H1 (cell line): ENCODE measurements around the gene NTPCR.

Source experiments
- ASH2L ChIP-seq: fragments of 200-600, 300-600 bp; sonication (generic); IDR thresholded peaks from one replicate; pipeline ENCODE4 v1.7.1; 2017; ENCODE audit warnings: low read length
- KDM1A ChIP-seq: fragments of 200-600, 300-600 bp; sonication (generic); IDR thresholded peaks from 2 replicates; pipeline ENCODE4 v1.7.1; 2016; ENCODE audit warnings: mild to moderate bottlenecking, low read length, borderline replicate concordance
- TF ChIP-seq, protein P1 (sequence below), 3 experiments: IDR thresholded peaks; 1 replicate in 2 of 3; 2 replicates in 1 of 3; pipeline versions ENCODE4 v1.5.1 to v1.6.1; 2011; ENCODE audit warnings: low read length in 3 of 3, mild to moderate bottlenecking in 3 of 3, inconsistent platforms in 2 of 3, low read depth in 1 of 3, moderate library complexity in 1 of 3; ENCODE audit not compliant: insufficient read depth in 1 of 3; ENCODE audit errors: control extremely low read depth in 1 of 3
- TF ChIP-seq, protein P2 (sequence below): IDR thresholded peaks from 2 replicates; pipeline ENCODE4 v1.6.1; 2012; ENCODE audit warnings: inconsistent platforms

DNA sequence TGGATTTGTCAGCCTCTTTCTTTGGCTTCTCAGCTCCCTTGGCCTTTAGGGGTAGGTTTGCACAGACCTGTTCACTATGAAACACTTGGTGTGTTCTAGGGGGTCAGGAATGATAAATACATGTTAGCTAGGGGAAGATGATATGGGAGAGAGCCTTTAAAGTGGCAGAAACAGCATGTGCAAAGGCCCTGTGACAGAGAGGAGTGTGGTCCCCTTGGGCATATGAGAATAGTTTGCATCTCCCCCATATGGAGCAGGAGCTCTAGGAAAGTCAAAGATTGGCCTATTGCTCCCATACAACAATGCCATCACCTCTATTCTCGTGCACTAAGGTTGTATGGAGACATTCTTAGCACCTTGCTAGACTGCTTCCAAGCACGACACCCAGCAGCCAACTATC lies 10.7 kb upstream of the NTPCR start:
- no peak for TF ChIP-seq ASH2L
- TF ChIP-seq, protein P1, sequence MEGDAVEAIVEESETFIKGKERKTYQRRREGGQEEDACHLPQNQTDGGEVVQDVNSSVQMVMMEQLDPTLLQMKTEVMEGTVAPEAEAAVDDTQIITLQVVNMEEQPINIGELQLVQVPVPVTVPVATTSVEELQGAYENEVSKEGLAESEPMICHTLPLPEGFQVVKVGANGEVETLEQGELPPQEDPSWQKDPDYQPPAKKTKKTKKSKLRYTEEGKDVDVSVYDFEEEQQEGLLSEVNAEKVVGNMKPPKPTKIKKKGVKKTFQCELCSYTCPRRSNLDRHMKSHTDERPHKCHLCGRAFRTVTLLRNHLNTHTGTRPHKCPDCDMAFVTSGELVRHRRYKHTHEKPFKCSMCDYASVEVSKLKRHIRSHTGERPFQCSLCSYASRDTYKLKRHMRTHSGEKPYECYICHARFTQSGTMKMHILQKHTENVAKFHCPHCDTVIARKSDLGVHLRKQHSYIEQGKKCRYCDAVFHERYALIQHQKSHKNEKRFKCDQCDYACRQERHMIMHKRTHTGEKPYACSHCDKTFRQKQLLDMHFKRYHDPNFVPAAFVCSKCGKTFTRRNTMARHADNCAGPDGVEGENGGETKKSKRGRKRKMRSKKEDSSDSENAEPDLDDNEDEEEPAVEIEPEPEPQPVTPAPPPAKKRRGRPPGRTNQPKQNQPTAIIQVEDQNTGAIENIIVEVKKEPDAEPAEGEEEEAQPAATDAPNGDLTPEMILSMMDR (IDR thresholded peaks at IDR 0.05; ENCODE audit: control extremely low read depth in 1 of 3, insufficient read depth in 1 of 3, low read depth in 1 of 3, low read length in 3 of 3), result no peak
- TF ChIP-seq, protein P2, sequence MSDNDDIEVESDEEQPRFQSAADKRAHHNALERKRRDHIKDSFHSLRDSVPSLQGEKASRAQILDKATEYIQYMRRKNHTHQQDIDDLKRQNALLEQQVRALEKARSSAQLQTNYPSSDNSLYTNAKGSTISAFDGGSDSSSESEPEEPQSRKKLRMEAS, result no peak
- no peak for TF ChIP-seq KDM1A
